ENCODE measurements around the gene SLAMF9. TPM values are rescaled to one million over a fixed set of nuclear protein-coding genes. Genes with fewer than 3 reads are reported as not detected.

The SLAMF9 gene
- total RNA-seq, 1 donor from 2014 or later: not detected

- no peak for FAIRE-seq
- no peak for DNase-seq (ENCODE audit: low spot score in 2 of 2)
These were observed 23.5 kb upstream of the SLAMF9 start for GRCh38 chr1:159977364-159978106.

GRCh38 chr1:159974350-159974965 lies 20.4 kb upstream of the SLAMF9 start:
- no peak for FAIRE-seq
- DNase-seq (ENCODE audit: low spot score in 2 of 2): no peak

- FAIRE-seq (no peak), DNase-seq (ENCODE audit: low spot score in 2 of 2) (no peak)
These were observed 19.4 kb upstream of the SLAMF9 start for GRCh38 chr1:159973350-159973940.

- FAIRE-seq: no peak
These were observed 18.6 kb upstream of the SLAMF9 start for GRCh38 chr1:159972443-159973205.

GRCh38 chr1:159970932-159971342 lies 16.9 kb upstream of the SLAMF9 start:
- FAIRE-seq (no peak), DNase-seq (ENCODE audit: low spot score in 2 of 2) (no peak)

More at GRCh38 chr1:159972443-159973205, 18.6 kb upstream of the SLAMF9 start:
- DNase-seq (ENCODE audit: low spot score in 2 of 2): no peak

- FAIRE-seq (no peak), DNase-seq (ENCODE audit: low spot score in 2 of 2) (no peak)
These were observed 14.9 kb upstream of the SLAMF9 start for GRCh38 chr1:159968901-159969300.

- DNase-seq (ENCODE audit: low spot score in 2 of 2): no peak
- no peak for FAIRE-seq
These were observed 11.2 kb upstream of the SLAMF9 start for GRCh38 chr1:159965263-159965662.

GRCh38 chr1:159964144-159964543 lies 10.1 kb upstream of the SLAMF9 start:
- DNase-seq (ENCODE audit: low spot score in 2 of 2) (no peak), FAIRE-seq (no peak)

GRCh38 chr1:159962176-159962575 lies 8.1 kb upstream of the SLAMF9 start:
- no peak for DNase-seq (ENCODE audit: low spot score in 2 of 2)
- no peak for FAIRE-seq

GRCh38 chr1:159961636-159962035 lies 7.6 kb upstream of the SLAMF9 start:
- FAIRE-seq (no peak), DNase-seq (ENCODE audit: low spot score in 2 of 2) (no peak)

GRCh38 chr1:159960721-159961381 lies 6.8 kb upstream of the SLAMF9 start:
- FAIRE-seq (no peak), DNase-seq (ENCODE audit: low spot score in 2 of 2) (no peak)

GRCh38 chr1:159959451-159959850 lies 5.4 kb upstream of the SLAMF9 start:
- no peak for FAIRE-seq
- DNase-seq (ENCODE audit: low spot score in 2 of 2): no peak

GRCh38 chr1:159958719-159959380 lies 4.8 kb upstream of the SLAMF9 start:
- DNase-seq (ENCODE audit: low spot score in 2 of 2) (no peak), FAIRE-seq (no peak)

GRCh38 chr1:159957824-159958268 lies 3.8 kb upstream of the SLAMF9 start:
- DNase-seq (ENCODE audit: low spot score in 2 of 2): no peak
- no peak for FAIRE-seq

GRCh38 chr1:159955456-159955855 lies 1.4 kb upstream of the SLAMF9 start:
- FAIRE-seq (no peak), DNase-seq (ENCODE audit: low spot score in 2 of 2) (no peak)

- no peak for FAIRE-seq
- no peak for DNase-seq (ENCODE audit: low spot score in 2 of 2)
These were observed 1.1 kb downstream of the SLAMF9 start for GRCh38 chr1:159952932-159953331.

GRCh38 chr1:159951551-159951950 lies 2.5 kb downstream of the SLAMF9 start:
- FAIRE-seq: no peak
- DNase-seq (ENCODE audit: low spot score in 2 of 2): no peak

GRCh38 chr1:159951016-159951415 lies 3.0 kb downstream of the SLAMF9 start:
- FAIRE-seq: no peak

GRCh38 chr1:159949981-159950381 lies 4.1 kb downstream of the SLAMF9 start:
- DNase-seq (ENCODE audit: low spot score in 2 of 2): no peak
- FAIRE-seq: no peak

More at GRCh38 chr1:159951016-159951415, 3.0 kb downstream of the SLAMF9 start:
- DNase-seq (ENCODE audit: low spot score in 2 of 2): no peak

- FAIRE-seq (no peak), DNase-seq (ENCODE audit: low spot score in 2 of 2) (no peak)
These were observed 4.9 kb downstream of the SLAMF9 start for GRCh38 chr1:159949123-159949522.

Data from frontal cortex (tissue), 4 donors.